Vagina (tissue), 2 donors: ENCODE results near the gene KLHL29. TPM values are rescaled to one million over a fixed set of nuclear protein-coding genes. Genes with fewer than 3 reads are reported as not detected.

Source experiments
- DNase-seq, 2 donors: peaks; one replicate each; pipeline ENCODE4 v3.0.0-alpha.2; 2017; ENCODE audit errors: extremely low spot score in 2 of 2
- H3K27ac ChIP-seq: fragments of 200-600 bp; sonication (generic); one replicate; pipeline ENCODE4 v1.5.1; 2019
- H3K27me3 ChIP-seq: fragments of 200-600 bp; sonication (generic); one replicate; pipeline ENCODE4 v1.5.1; 2019
- H3K36me3 ChIP-seq, 2 donors: fragments of 200-600 bp; sonication (generic); one replicate each; pipeline ENCODE4 v1.5.1; 2017 to 2019
- H3K4me1 ChIP-seq: fragments of 200-600 bp; sonication (generic); one replicate; pipeline ENCODE4 v1.5.1; 2019
- H3K4me3 ChIP-seq, 2 donors: fragments of 200-600 bp; sonication (generic); 1 replicate in 1 of 2; 2 replicates in 1 of 2; pipeline ENCODE4 v1.5.1; 2016 to 2019
- H3K9me3 ChIP-seq: fragments of 200-600 bp; sonication (generic); one replicate; pipeline ENCODE4 v1.5.1; 2019
- CTCF ChIP-seq, 3 experiments: fragments of 450-650 bp in 2 of 3; fragments of 200-600 bp in 1 of 3; sonication (generic) in 1 of 3; IDR thresholded peaks; one replicate each; pipeline ENCODE4 v1.5.1; 2017 to 2019; ENCODE audit warnings: antibody characterized with exemption in 3 of 3, mild to moderate bottlenecking in 2 of 3, moderate library complexity in 2 of 3
- POLR2A ChIP-seq, 2 donors: fragments of 450-650 bp; IDR thresholded peaks; one replicate each; pipeline ENCODE4 v1.6.1; 2017; ENCODE audit warnings: antibody characterized with exemption in 2 of 2, mild to moderate bottlenecking in 2 of 2, moderate library complexity in 2 of 2
- POLR2AphosphoS5 ChIP-seq, 2 donors: sonication (generic); formaldehyde crosslinking; IDR thresholded peaks; one replicate each; pipeline ENCODE4 v1.9.0; 2017; ENCODE audit warnings: antibody characterized with exemption in 2 of 2, mild to moderate bottlenecking in 2 of 2, low read depth in 1 of 2; ENCODE audit not compliant: insufficient read depth in 1 of 2
- intact Hi-C: fragments of 100-400 bp; cut with DNase I; formaldehyde crosslinking; loops from one replicate; pipeline ENCODE4 v1.15.1; 2023
- total RNA-seq: library from RNA; depleted of rRNA; stranded (reverse); fragments of >200 nt; gene quantifications from one replicate; pipeline ENCODE4 v1.2.3, GENCODE V29; 2016

The KLHL29 gene
- total RNA-seq, 1 donor from 2014 or later = 19.4 TPM

DNA sequence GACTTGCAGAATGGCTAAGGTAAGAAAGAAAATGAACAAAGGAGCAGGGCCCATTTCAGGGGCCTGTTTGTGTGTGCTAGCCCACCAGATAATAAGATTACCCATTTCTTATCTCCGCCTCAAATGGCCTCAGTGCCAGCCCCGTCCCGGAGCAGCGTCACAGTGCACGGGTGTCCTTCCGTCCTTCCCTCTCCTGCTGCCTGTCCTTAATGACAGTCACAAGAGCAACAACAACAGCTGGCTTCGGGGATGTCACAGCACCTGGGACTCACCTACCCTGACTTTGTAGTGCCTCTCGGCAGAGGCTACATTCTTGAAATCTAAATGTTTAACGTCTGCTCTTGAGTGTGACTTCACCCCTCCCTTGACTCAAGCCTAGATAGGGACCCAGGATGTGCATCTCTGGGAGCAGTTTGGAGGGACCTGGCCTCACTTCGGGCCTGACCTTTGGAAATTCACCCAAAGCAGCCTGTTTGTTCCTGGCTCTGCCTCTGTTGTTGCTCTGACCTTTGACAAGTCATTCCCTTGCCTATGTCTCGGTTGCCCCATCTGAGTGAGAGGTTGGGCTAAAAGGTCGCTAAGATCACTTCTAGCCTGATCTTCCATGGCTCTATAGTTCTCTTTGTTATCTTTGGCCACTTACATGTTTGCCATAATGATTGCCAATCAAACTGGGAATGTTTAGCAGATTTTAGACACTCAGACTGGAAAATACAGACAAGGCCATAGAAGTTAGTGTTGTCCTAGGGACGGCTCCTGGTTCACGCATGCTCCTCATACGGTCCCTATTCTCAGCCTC is 122.5 kb downstream of the KLHL29 start:
- Histone ChIP-seq H3K4me3 (no peak overlapping the region), H3K4me1 (peaks cover 27% of the 10 kb centered on the region), H3K27me3 (no peaks in the 10 kb centered on the region), H3K9me3 (no peaks in the 10 kb centered on the region), H3K27ac (no peak overlapping the region), H3K36me3 (no peaks in the 10 kb centered on the region)
- DNase-seq = no peak
- intact Hi-C loops = no loop called here
- TF ChIP-seq CTCF (IDR thresholded peaks at IDR 0.05) = no peak
- no peak for TF ChIP-seq POLR2AphosphoS5 (IDR thresholded peaks at IDR 0.05; ENCODE audit: insufficient read depth in 1 of 2, low read depth in 1 of 2)
- TF ChIP-seq POLR2A (IDR thresholded peaks at IDR 0.05) = no peak

DNA sequence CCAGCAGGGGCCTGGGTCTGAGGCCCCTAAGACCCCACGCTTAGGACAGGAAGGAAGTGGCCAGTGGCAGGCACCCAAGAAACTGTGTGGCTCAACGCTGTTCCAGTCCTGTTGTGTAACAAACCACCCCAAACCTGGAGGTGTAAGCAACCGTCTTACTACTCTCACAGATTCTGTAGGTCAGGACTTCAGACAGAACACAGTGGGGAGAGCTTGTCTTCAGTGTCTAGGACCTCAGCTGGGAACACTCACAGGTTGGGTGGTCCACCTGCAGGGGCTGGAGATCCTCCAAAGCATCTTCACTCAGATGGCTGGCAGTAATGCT is 123.0 kb downstream of the KLHL29 start:
- TF ChIP-seq POLR2A (IDR thresholded peaks at IDR 0.05) (no peak), CTCF (IDR thresholded peaks at IDR 0.05) (no peak), POLR2AphosphoS5 (IDR thresholded peaks at IDR 0.05; ENCODE audit: insufficient read depth in 1 of 2, low read depth in 1 of 2) (no peak)
- DNase-seq = no peak
- no peaks in the 10 kb centered on the region for H3K36me3 ChIP-seq
- no peak overlapping the region for H3K4me3 ChIP-seq
- H3K27me3 ChIP-seq = no peaks in the 10 kb centered on the region
- intact Hi-C loops = no loop called here
- no peaks in the 10 kb centered on the region for H3K9me3 ChIP-seq
- no peak overlapping the region for H3K27ac ChIP-seq
- H3K4me1 ChIP-seq = peaks cover 28% of the 10 kb centered on the region

- TF ChIP-seq POLR2A (IDR thresholded peaks at IDR 0.05) (no peak), POLR2AphosphoS5 (IDR thresholded peaks at IDR 0.05; ENCODE audit: insufficient read depth in 1 of 2, low read depth in 1 of 2) (no peak), CTCF (IDR thresholded peaks at IDR 0.05) (no peak)
- Histone ChIP-seq H3K4me1 (peaks cover 39% of the 10 kb centered on the region), H3K9me3 (no peaks in the 10 kb centered on the region), H3K27ac (no peak overlapping the region), H3K4me3 (no peak overlapping the region), H3K36me3 (no peaks in the 10 kb centered on the region), H3K27me3 (no peaks in the 10 kb centered on the region)
- no peak for DNase-seq
- intact Hi-C loops = no loop called here
Observed at GRCh38 chr2:23509103-23509502, 124.1 kb downstream of the KLHL29 start.

DNA sequence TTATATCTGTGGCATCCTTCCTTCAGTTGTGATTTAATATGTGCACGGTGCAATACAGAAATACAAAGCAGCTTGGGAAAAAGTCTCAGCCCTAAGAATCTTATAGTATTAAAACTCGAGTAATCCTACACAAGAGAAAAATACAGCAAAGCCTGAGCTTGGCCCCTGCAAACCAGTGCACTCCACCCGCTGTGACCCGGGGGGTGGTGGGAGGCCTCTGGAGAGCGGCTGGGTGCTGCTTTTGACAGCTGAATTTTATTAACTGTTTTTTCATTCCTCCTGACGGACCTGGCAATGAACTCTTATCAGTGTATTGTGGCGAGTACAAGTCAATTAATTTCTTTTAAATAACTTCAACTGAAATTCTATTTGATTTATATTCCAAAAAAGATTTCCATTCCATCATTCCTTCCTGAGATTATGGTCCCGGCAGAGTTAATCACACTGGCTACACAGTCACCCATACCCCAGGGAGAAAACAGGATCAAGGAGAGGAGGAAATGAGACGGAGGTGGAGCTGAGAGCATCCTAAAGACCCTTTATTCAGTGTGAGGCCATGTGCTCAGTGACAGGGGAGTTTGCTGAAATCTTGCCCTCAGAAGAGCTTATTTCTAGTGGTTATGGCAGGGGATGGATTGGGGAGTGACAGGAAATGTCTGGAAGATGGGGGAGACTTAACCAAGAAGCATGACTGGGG is 124.8 kb downstream of the KLHL29 start:
- intact Hi-C loops = no loop called here
- Histone ChIP-seq H3K9me3 (no peaks in the 10 kb centered on the region), H3K27me3 (no peaks in the 10 kb centered on the region), H3K27ac (no peak overlapping the region), H3K4me3 (no peak overlapping the region), H3K36me3 (no peaks in the 10 kb centered on the region), H3K4me1 (peaks cover 45% of the 10 kb centered on the region)
- TF ChIP-seq POLR2AphosphoS5 (IDR thresholded peaks at IDR 0.05; ENCODE audit: insufficient read depth in 1 of 2, low read depth in 1 of 2) (no peak), CTCF (IDR thresholded peaks at IDR 0.05) (no peak), POLR2A (IDR thresholded peaks at IDR 0.05) (no peak)
- DNase-seq = no peak

GRCh38 chr2:23510471-23510870 is 125.5 kb downstream of the KLHL29 start:
- H3K27me3 ChIP-seq = no peaks in the 10 kb centered on the region
- H3K4me1 ChIP-seq = peaks cover 47% of the 10 kb centered on the region
- no peak overlapping the region for H3K4me3 ChIP-seq
- no peak overlapping the region for H3K27ac ChIP-seq
- no peak for DNase-seq
- TF ChIP-seq CTCF (IDR thresholded peaks at IDR 0.05) (no peak), POLR2AphosphoS5 (IDR thresholded peaks at IDR 0.05; ENCODE audit: insufficient read depth in 1 of 2, low read depth in 1 of 2) (no peak), POLR2A (IDR thresholded peaks at IDR 0.05) (no peak)
- intact Hi-C loops = no loop called here
- no peaks in the 10 kb centered on the region for H3K9me3 ChIP-seq
- H3K36me3 ChIP-seq = no peaks in the 10 kb centered on the region
